Head of caudate nucleus (tissue), 42 donors: ENCODE results near the gene SLCO3A1.
A peak's percentile ranks its signal among the peaks of the same experiment; 100 is the strongest.
"Not testable (repeated sequence)": the region's sequence is repeated elsewhere in the genome, so short reads cannot be mapped to it uniquely, and the experiment has no call there.

Experiments
- DNase-seq, 42 donors: peaks; one replicate each; pipeline versions ENCODE4 v3.0.0 to v3.0.0-alpha.2; 2020 to 2021; ENCODE audit warnings: mixed read lengths in 7 of 42
- intact Hi-C: fragments of 100-400 bp; cut with DNase I; formaldehyde crosslinking; loops from one replicate; pipeline ENCODE4 v1.15.0; 2022

Gene SLCO3A1

GRCh38 chr15:91946581-91947292, 93.2 kb downstream of the SLCO3A1 start:
- intact Hi-C loops: loop anchor here (10.0 kb wide), 2 partner anchors 92 to 128 kb away; partner anchors contain the start of gene SLCO3A1
- peak in 1 of 42 donors; percentile 63 for DNase-seq

GRCh38 chr15:91947293-91947679, 93.8 kb downstream of the SLCO3A1 start:
- no peak for DNase-seq
- intact Hi-C loops: loop anchor here (10.0 kb wide), 2 partner anchors 92 to 128 kb away; partner anchors contain the start of gene SLCO3A1

- DNase-seq: no peak
- intact Hi-C loops: loop anchor here (10.0 kb wide), 2 partner anchors 93 to 127 kb away; partner anchors contain the start of gene SLCO3A1
Observed at GRCh38 chr15:91947683-91948608, 94.4 kb downstream of the SLCO3A1 start.

DNA sequence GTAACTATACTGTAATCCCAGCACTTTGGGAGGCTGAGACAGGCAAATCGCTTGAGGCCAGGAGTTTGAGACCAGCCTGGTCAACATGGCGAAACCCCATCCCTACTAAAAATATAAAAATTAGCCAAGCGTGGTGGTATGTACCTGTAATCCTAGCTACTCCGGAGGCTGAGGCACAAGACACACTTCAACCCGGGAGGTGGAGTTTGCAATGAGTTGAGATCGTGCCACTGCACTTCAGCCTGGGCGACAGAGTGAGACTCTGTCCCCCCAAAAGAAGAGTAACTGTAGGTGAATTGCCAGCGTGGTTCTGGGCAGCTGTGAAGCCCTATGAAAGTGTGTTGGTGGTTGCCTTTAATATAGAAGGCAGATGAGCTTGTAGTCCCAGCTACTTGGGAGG, 95.9 kb downstream of the SLCO3A1 start:
- intact Hi-C loops: loop anchor here (10.0 kb wide), 2 partner anchors 95 to 125 kb away; partner anchors contain the start of gene SLCO3A1
- DNase-seq: no peak

- no peak for DNase-seq
- intact Hi-C loops: no loop called here
Observed at GRCh38 chr15:91950054-91950453, 96.5 kb downstream of the SLCO3A1 start.

- intact Hi-C loops: no loop called here
- DNase-seq: no peak
Observed at GRCh38 chr15:91950631-91951329, 97.3 kb downstream of the SLCO3A1 start.

- intact Hi-C loops: no loop called here
- no peak for DNase-seq
Observed at GRCh38 chr15:91952216-91952615, 98.7 kb downstream of the SLCO3A1 start.

GRCh38 chr15:91953432-91953831, 99.9 kb downstream of the SLCO3A1 start:
- DNase-seq: no peak
- intact Hi-C loops: no loop called here

DNA sequence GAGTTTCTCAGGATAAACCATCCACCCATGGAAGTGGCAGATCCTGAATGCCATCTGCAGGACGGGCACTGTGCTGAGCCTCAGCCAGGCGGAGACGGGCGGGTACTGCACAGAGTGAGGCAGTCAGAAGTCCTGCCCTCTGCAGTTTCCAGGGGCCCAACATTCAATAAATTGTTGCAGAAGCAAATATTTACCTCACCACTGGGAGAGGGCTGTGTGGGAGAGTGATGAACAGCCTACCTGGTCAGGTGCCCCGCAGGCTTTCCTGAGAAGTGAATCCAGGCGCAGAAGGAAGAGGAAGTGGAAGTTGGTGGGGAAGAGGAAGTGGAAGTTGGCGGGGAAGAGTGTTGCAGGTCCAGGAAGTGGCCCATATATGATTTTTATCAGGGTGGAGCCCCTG, 100.8 kb downstream of the SLCO3A1 start:
- DNase-seq: peak in 1 of 42 donors; percentile 67
- intact Hi-C loops: no loop called here

GRCh38 chr15:91956026-91956723, 102.7 kb downstream of the SLCO3A1 start:
- no peak for DNase-seq
- intact Hi-C loops: no loop called here

DNA sequence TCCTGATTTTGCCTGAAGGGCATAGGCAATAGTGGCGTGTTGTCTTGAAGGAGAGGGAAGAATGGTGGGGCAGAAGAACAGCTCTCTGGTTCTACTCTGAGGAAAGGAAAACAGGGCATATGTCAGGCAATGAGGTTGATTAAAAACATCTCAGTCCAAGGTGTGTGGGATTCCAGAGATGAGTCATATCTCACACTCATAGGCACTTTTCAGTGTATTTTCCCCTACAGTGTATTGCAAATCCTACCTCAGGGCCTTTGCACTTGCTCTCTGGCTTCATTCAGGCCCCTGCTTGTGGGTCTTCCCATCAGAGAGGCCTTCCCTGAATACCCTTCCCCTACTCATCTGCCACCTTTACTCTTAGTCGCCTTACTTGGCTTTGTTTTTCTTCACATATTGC, 107.8 kb downstream of the SLCO3A1 start:
- DNase-seq: no peak
- intact Hi-C loops: no loop called here

GRCh38 chr15:91963747-91964146, 110.2 kb downstream of the SLCO3A1 start:
- intact Hi-C loops, DNase-seq: not testable (repeated sequence)

GRCh38 chr15:91965501-91966193, 112.1 kb downstream of the SLCO3A1 start:
- DNase-seq: peak in 10 of 42 donors; percentile 29 to 70 (median 44)
- intact Hi-C loops: no loop called here

DNA sequence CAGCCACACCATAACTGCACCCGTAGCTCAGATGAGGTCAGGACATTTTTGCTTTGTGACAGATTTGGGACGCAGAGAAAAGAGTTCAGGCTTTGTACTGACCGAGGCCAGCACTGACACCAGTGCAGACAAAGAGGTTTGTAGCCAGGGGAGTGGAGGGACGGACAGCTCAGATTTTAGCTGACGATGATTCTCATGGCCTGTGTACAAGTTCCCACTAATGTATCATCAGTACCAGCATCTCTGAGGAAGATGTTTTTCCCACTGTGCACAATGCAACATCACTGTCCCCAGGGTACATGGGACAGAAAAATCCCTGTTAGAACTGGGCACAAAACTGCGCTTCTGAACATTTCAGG, 112.7 kb downstream of the SLCO3A1 start:
- peak in 9 of 42 donors; percentile 24 to 72 (median 40) for DNase-seq
- intact Hi-C loops: no loop called here

- intact Hi-C loops: no loop called here
Observed at GRCh38 chr15:91967935-91968606, 114.6 kb downstream of the SLCO3A1 start.

GRCh38 chr15:91968610-91969009, 115.1 kb downstream of the SLCO3A1 start:
- intact Hi-C loops: no loop called here
- DNase-seq: no peak

More at GRCh38 chr15:91967935-91968606, 114.6 kb downstream of the SLCO3A1 start:
- DNase-seq: no peak

DNA sequence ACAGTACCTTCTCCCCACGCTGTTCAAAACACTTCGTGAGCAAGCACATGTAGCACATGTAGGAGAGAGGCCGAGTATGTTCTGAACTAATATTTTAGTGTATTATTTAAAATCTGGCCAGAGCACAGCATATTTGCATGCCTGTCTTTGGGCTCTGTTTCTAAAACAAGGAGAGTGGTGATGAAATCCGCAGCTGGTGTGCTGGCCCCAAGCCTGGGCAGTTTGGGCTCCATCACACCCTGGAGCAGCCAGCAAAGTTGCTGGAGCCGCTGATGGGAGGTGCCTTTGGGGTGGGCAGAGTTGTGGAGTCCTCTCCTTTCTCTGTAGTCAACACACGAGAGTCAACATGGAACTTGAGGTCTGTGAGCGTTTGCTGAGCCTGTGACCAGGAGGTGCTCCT, 116.6 kb downstream of the SLCO3A1 start:
- intact Hi-C loops: loop anchor here (10.0 kb wide), 1 partner anchor 105 kb away; no protein-coding TSS in a partner anchor

More for the DNA sequence above, 116.6 kb downstream of the SLCO3A1 start:
- peak; percentile 25 to 89 (median 72) for DNase-seq
